Ovary (tissue), 9 donors: Measurements from ENCODE around the gene CGAS. TPM values are rescaled to one million over a fixed set of nuclear protein-coding genes. Genes with fewer than 3 reads are reported as not detected.
"Not testable (repeated sequence)": the region's sequence is repeated elsewhere in the genome, so short reads cannot be mapped to it uniquely, and the experiment has no call there.

Source experiments
- DNase-seq, 5 donors: peaks; one replicate each; pipeline ENCODE4 v3.0.0-alpha.2; 2019 to 2020
- H3K27ac ChIP-seq, 2 donors: fragments of 200-600 bp; one replicate each; pipeline versions ENCODE4 v1.5.1 to v1.8.0; 2019 to 2022
- H3K27me3 ChIP-seq: fragments of 200-600 bp; one replicate; pipeline ENCODE4 v1.8.0; 2022
- H3K36me3 ChIP-seq: fragments of 200-600 bp; sonication (generic); one replicate; pipeline ENCODE4 v1.5.1; 2019
- H3K4me1 ChIP-seq: one replicate; pipeline ENCODE4 v1.8.1; 2013; ENCODE audit warnings: mild to moderate bottlenecking, moderate library complexity; ENCODE audit not compliant: insufficient read depth
- H3K4me3 ChIP-seq: fragments of 200-600 bp; sonication (generic); one replicate; pipeline ENCODE4 v1.5.1; 2017
- H3K9me3 ChIP-seq, 2 donors: fragments of 200-600 bp in 1 of 2; sonication (generic) in 1 of 2; one replicate each; pipeline versions ENCODE4 v1.5.1 to v1.8.1; 2013 to 2019; ENCODE audit warnings: mild to moderate bottlenecking in 1 of 2, moderate library complexity in 1 of 2
- EP300 ChIP-seq: sonication (generic); formaldehyde crosslinking; IDR thresholded peaks from one replicate; pipeline ENCODE4 v1.6.1; 2017; ENCODE audit warnings: antibody characterized with exemption
- POLR2A ChIP-seq: fragments of 450-650 bp; IDR thresholded peaks from one replicate; pipeline ENCODE4 v1.6.1; 2017; ENCODE audit warnings: antibody characterized with exemption, mild to moderate bottlenecking, moderate library complexity
- WGBS, 3 donors: extraction: QIAGEN DNeasy Blood & Tissue Kit in 1 of 3; methylation state at CpG; one replicate each; pipeline versions ENCODE4 v1.1.5 to v1.1.7; 2013 to 2017; 5-methylcytosine and 5-hydroxymethylcytosine counted together
- intact Hi-C, 4 donors: fragments of 100-400 bp; cut with DNase I; formaldehyde crosslinking; loops; one replicate each; pipeline versions ENCODE4 v1.11.0 to v1.15.1; 2022 to 2023
- polyA plus RNA-seq, 2 donors: library from polyadenylated mRNA; stranded (reverse); fragments of 200-250 nt in 1 of 2; fragments of 350-450 nt in 1 of 2; fragmentation: Illumina TruSeq in 1 of 2; extraction: RNeasy Lipid Tissue Mini Kit (QIAGEN cat#74804) in 1 of 2; gene quantifications; one replicate each; pipeline ENCODE4 v1.2.3, GENCODE V29; 2013 to 2014
- total RNA-seq, 7 donors: library from RNA; depleted of rRNA in 2 of 7; stranded (reverse); fragments of >200 nt in 2 of 7; fragmentation: NEBNext Ultra II Directional in 3 of 7; extraction: Animal tissue kit (Norgen Biotek cat#: 25700) in 3 of 7; gene quantifications; one replicate each; pipeline versions ENCODE4 v1.1.0 to v1.2.4, GENCODE V29; 2016 to 2023
- TF ChIP-seq, protein P1 (sequence below), 3 donors: fragments of 450-650 bp in 2 of 3; fragments of 200-600 bp in 1 of 3; IDR thresholded peaks; one replicate each; pipeline versions ENCODE4 v1.5.1 to v1.8.0; 2016 to 2022; ENCODE audit warnings: antibody characterized with exemption in 3 of 3, mild to moderate bottlenecking in 1 of 3
- donor health status: DM: no; HTN: no; CAD: no; lungs with moderate emphysema.
- donor health status: DM: no; HTN: no; CAD: no.
- donor health status: Bipolar disorder and iron deficiency.
- donor health status: DM: yes; HTN: yes; CAD: no.
- donor health status: DM: no; HTN: no; CAD: no.
- donor health status: DM: yes; HTN: yes; CAD: no.

Gene CGAS
- total and polyA plus RNA-seq, 9 donors: 1.2 to 4.4 (median 2.8) TPM

DNA sequence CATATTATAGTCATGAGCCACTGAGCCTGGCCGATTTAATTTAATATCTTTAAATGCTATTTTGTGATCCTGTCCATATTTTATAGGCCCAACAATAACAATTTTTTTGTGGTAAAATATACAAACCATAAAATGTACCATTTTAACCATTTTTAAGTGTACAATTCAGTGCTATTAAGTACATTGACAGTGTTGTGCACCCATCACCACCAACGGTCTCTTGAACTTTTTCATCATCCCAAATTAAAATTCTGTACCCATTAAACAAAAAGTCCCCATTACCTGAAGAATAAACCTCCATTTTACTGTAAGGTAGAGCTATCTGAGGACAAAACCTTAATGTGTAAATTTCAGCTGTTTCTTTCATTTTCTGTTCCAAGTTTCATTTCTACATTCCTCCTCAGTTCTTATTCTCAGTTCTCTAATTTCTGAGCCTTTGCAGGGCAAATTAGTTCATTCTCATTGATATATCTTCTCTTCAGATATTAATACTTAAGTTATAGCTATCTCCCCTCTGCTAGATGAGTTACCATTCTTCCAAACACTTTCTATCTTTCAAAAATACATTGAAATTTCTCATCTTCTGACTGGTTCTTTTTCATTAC is 19.7 kb upstream of the CGAS start:
- Histone ChIP-seq H3K9me3 (no peaks in the 10 kb centered on the region), H3K4me1 (no peaks in the 10 kb centered on the region), H3K4me3 (no peak overlapping the region), H3K27me3 (no peaks in the 10 kb centered on the region), H3K36me3 (no peaks in the 10 kb centered on the region), H3K27ac (no peak overlapping the region)
- TF ChIP-seq POLR2A: no peak
- intact Hi-C loops: no loop called here
- 79 to 86% (median 80%) methylated on average over 2 of the region's 2 CpGs for WGBS, 3 donors
- no peak for DNase-seq

DNA sequence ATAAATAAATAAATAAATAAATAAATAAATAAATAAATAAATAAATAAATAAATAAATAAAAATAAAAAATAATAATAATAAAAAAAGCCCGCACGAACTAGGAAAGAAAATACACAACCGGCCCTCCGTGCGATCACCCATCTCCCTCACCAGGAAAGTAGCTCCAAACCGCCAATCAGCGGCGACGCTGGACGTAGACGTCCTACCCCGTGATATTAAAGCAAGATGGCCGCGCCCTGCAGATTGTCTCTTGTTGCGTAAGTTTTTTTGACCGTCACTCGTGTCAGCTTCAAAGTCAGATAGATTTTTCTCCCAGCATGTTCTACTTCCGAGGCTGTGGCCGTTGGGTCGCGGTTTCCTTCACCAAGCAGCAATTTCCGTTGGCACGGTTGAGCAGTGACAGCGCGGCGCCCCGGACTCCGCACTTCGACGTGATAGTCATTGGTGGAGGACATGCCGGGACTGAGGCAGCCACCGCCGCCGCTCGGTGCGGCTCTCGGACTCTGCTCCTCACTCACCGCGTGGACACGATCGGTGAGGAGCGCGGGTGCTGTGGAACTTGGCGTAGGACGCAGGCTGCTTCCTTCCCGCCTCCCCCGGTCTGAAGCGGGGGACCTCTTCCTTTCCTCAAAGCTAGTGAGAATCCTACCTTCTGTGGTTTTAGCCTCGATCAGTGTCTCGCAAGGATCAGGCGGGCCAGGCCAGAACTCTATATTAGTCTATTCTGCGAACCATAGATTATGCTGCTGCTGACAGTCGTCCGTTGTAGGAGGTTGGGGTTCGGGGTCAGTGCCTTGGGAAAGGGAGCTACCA is 9.6 kb upstream of the CGAS start, which contains the start of gene MTO1:
Gene MTO1, plus strand, starts transcription at position 201 of the 814 bp plus-strand sequence. Its CDS starts 118 bp downstream, at position 319.
- Histone ChIP-seq H3K27ac (peak within 1 kb of the TSS; percentile 78 to 86), H3K4me3 (peak within 1 kb of the TSS; percentile 81), H3K4me1 (peaks cover 5% of the 10 kb centered on the region), H3K9me3 (no peaks in the 10 kb centered on the region), H3K36me3 (no peaks in the 10 kb centered on the region), H3K27me3 (no peaks in the 10 kb centered on the region)
- intact Hi-C loops: no loop called here
- DNase-seq: peak; percentile 79 to 89 (median 83)
- TF ChIP-seq POLR2A: peak; percentile 36
- no peak for TF ChIP-seq EP300
- TF ChIP-seq, protein P1, sequence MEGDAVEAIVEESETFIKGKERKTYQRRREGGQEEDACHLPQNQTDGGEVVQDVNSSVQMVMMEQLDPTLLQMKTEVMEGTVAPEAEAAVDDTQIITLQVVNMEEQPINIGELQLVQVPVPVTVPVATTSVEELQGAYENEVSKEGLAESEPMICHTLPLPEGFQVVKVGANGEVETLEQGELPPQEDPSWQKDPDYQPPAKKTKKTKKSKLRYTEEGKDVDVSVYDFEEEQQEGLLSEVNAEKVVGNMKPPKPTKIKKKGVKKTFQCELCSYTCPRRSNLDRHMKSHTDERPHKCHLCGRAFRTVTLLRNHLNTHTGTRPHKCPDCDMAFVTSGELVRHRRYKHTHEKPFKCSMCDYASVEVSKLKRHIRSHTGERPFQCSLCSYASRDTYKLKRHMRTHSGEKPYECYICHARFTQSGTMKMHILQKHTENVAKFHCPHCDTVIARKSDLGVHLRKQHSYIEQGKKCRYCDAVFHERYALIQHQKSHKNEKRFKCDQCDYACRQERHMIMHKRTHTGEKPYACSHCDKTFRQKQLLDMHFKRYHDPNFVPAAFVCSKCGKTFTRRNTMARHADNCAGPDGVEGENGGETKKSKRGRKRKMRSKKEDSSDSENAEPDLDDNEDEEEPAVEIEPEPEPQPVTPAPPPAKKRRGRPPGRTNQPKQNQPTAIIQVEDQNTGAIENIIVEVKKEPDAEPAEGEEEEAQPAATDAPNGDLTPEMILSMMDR (IDR thresholded peaks at IDR 0.05): no peak
- 0 to 1% (median 0%) methylated on average over 55 of the region's 55 CpGs for WGBS, 3 donors

DNA sequence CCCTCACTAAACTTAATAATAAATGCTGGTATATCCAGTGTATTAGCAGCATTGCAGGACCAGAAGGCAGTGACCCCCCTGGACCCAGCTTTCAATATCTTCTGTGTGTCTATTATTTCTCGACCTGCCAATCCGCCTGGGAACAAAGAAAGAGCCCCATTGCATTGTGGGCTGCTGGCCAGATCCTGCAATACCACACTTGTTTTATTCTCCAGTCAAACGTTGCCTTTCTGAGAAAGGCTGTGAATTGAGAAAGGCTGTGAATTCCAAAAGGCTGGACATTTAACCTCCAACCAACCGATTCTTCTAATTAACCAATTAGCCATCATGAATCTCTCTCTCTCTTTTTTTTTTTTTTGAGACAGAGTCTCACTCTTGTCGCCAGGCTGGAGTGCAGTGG is 8.0 kb upstream of the CGAS start:
- Histone ChIP-seq H3K27ac (no peak overlapping the region), H3K4me1 (peaks cover 5% of the 10 kb centered on the region), H3K9me3 (no peaks in the 10 kb centered on the region), H3K36me3 (no peaks in the 10 kb centered on the region), H3K27me3 (no peaks in the 10 kb centered on the region), H3K4me3 (no peak overlapping the region)
- 69 to 74% (median 70%) methylated on average over 5 of the region's 5 CpGs for WGBS, 3 donors
- intact Hi-C loops: no loop called here
- TF ChIP-seq EP300 (no peak), POLR2A (no peak)
- TF ChIP-seq, protein P1 (IDR thresholded peaks at IDR 0.05): no peak
- DNase-seq: no peak

DNA sequence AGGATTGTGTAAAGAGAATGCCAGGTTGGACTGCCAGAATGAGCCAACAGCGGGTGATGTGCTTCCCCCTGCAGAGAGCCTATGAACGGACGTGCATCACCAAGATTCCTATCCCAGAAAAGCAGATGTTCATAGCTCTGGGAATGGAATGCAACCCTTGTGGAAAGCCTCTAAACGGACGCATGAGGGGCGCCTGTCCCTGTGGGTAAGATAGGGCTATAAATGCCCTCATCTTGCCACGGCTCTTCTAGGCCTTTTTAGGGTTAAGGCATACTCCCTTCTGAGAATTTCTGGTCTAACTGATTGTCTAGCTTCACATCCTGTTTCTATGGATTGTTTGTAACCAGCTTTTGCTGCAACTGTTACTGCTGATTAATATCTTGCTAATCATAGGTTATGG is 7.4 kb upstream of the CGAS start:
- H3K4me3 ChIP-seq, H3K9me3 ChIP-seq, H3K27me3 ChIP-seq, DNase-seq, H3K36me3 ChIP-seq, intact Hi-C loops, H3K4me1 ChIP-seq, H3K27ac ChIP-seq: not testable (repeated sequence)
- WGBS, 3 donors: 73 to 79% (median 78%) methylated on average over 7 of the region's 7 CpGs

DNA sequence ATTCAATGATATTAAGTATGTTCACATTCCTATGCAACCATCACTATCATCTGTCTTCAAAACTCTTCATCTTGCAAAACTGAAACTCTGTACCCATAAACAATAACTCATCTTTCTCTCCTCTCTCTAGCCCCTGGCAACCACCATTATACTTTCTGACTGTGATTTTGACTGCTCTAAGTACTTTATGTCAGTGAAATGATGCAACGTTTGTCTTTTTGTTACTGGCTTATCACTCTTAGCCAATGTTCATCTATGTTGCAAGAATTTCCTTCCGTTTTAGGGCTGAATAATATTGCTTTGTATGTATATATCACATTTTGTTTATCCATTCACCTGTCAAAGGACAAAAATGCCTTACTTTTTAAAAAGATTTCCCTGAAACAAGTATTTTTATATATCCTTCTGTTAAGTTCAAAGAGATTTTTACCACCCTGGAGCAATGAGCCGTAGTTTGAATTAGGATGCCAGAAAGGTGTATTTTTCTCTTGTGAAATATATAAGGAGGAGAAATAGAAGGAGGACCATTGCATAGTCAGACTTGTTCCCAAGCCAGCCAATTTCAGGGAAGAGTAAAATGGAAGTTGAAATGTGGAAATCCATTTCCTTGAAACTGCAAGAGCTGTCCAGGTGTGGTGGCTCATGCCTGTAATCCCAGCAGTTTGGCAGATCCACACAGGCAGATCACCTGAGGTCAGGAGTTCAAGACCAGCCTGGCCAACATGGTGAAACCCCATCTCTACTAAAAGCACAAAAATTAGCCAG is 4.0 kb upstream of the CGAS start:
- WGBS, 3 donors: 63 to 66% (median 65%) methylated on average over 3 of the region's 3 CpGs
- no peaks in the 10 kb centered on the region for H3K36me3 ChIP-seq
- intact Hi-C loops: no loop called here
- H3K4me1 ChIP-seq: peaks cover 2% of the 10 kb centered on the region
- DNase-seq: no peak
- H3K27me3 ChIP-seq: no peaks in the 10 kb centered on the region
- H3K9me3 ChIP-seq: no peaks in the 10 kb centered on the region
- H3K4me3 ChIP-seq: no peak overlapping the region
- TF ChIP-seq, protein P1 (IDR thresholded peaks at IDR 0.05): no peak
- no peak for TF ChIP-seq EP300
- TF ChIP-seq POLR2A: no peak
- no peak overlapping the region for H3K27ac ChIP-seq
